Peyer's patch (tissue), 4 donors: ENCODE measurements around the gene CDH23. TPM values are rescaled to one million over a fixed set of nuclear protein-coding genes. Genes with fewer than 3 reads are reported as not detected.

Experiments
- DNase-seq, 3 donors: peaks; one replicate each; pipeline ENCODE4 v3.0.0-alpha.2; 2017 to 2019
- H3K27ac ChIP-seq, 4 donors: fragments of 200-600 bp; sonication (generic); one replicate each; pipeline ENCODE4 v1.5.1; 2016 to 2019
- H3K27me3 ChIP-seq, 2 donors: fragments of 200-600 bp; sonication (generic); one replicate each; pipeline ENCODE4 v1.5.1; 2019
- H3K36me3 ChIP-seq, 3 donors: fragments of 200-600 bp; sonication (generic); one replicate each; pipeline ENCODE4 v1.5.1; 2016 to 2019
- H3K4me1 ChIP-seq, 4 donors: fragments of 200-600 bp; sonication (generic); one replicate each; pipeline ENCODE4 v1.5.1; 2016 to 2019
- H3K4me3 ChIP-seq, 4 donors: fragments of 200-600 bp; sonication (generic); 1 replicate in 3 of 4; 2 replicates in 1 of 4; pipeline ENCODE4 v1.5.1; 2016 to 2019; ENCODE audit warnings: mild to moderate bottlenecking in 1 of 4
- H3K9me3 ChIP-seq, 4 donors: fragments of 200-600 bp; sonication (generic); one replicate each; pipeline ENCODE4 v1.5.1; 2016 to 2019; ENCODE audit warnings: mild to moderate bottlenecking in 1 of 4
- CTCF ChIP-seq, 6 experiments: fragments of 450-650 bp in 4 of 6; fragments of 200-600 bp in 2 of 6; sonication (generic) in 1 of 6; IDR thresholded peaks; one replicate each; pipeline ENCODE4 v1.5.1; 2017 to 2019; ENCODE audit warnings: antibody characterized with exemption in 6 of 6, mild to moderate bottlenecking in 3 of 6, moderate library complexity in 1 of 6
- POLR2A ChIP-seq, 2 donors: fragments of 450-650 bp; IDR thresholded peaks; one replicate each; pipeline ENCODE4 v1.5.1; 2017; ENCODE audit warnings: antibody characterized with exemption in 2 of 2, mild to moderate bottlenecking in 2 of 2, moderate library complexity in 2 of 2
- total RNA-seq, 4 donors: library from RNA; depleted of rRNA; stranded (reverse); fragments of >200 nt; gene quantifications; one replicate each; pipeline ENCODE4 v1.1.0, GENCODE V29; 2016

The CDH23 gene
- total RNA-seq, 4 donors from 2014 or later = 3.2 to 9.9 (median 5.4) TPM

- Histone ChIP-seq H3K27ac (peak overlapping the region; percentile 81 to 93 (median 88)), H3K36me3 (peaks cover 0 to 31% (median 3%) of the 10 kb centered on the region in 3 donors), H3K9me3 (no peaks in the 10 kb centered on the region), H3K4me1 (peaks cover 37 to 92% (median 87%) of the 10 kb centered on the region in 4 donors), H3K27me3 (no peaks in the 10 kb centered on the region), H3K4me3 (no peak overlapping the region)
- DNase-seq = no peak
- TF ChIP-seq CTCF (IDR thresholded peaks at IDR 0.05) (no peak), POLR2A (IDR thresholded peaks at IDR 0.05) (no peak)
Observed at GRCh38 chr10:71751515-71752224, 354.9 kb downstream of the CDH23 start.

DNA sequence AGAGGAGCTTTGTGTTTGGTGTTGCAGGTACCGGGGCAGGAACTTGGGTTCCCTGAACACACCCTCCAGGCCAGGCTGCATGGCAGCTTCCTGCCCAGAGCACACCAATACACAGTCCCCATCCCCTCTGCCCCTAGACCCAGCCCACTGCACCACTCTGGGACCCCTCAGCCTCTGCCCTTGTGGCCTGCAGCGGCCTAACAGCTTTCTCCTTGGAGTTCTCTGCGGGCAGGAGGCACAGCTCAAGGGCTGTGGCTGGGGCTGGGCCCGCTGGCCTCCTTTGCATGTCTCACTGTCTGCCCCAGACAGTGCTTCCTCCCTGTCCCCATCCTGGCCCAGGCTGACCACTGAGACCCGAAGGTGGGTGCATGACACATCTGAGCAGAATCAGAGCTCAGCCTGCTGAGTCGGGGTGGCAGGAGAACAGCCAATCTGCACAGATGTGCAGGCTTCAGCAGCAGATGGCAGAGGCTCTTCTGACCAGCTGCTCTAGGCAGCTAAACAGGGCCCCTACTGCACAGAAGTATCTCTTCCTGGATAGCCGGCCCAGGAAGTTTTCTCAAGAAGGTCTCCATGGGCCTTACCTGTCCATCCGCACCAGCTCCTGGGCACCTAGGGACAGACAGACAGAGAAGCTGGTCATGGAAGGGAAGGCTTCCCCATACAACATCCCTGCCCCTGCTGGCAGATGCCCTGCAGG is 355.8 kb downstream of the CDH23 start:
- Histone ChIP-seq H3K9me3 (no peaks in the 10 kb centered on the region), H3K4me3 (no peak overlapping the region), H3K4me1 (peaks cover 29 to 92% (median 82%) of the 10 kb centered on the region in 4 donors), H3K36me3 (peaks cover 0 to 31% (median 3%) of the 10 kb centered on the region in 3 donors), H3K27ac (peak overlapping the region; percentile 81 to 93 (median 88)), H3K27me3 (no peaks in the 10 kb centered on the region)
- TF ChIP-seq POLR2A (IDR thresholded peaks at IDR 0.05) = no peak
- TF ChIP-seq CTCF (IDR thresholded peaks at IDR 0.05) = no peak
- peak in 2 of 3 donors; percentile 59 to 83 for DNase-seq

GRCh38 chr10:71753091-71753959 is 356.6 kb downstream of the CDH23 start:
- no peaks in the 10 kb centered on the region for H3K27me3 ChIP-seq
- H3K36me3 ChIP-seq = peaks cover 0 to 34% (median 3%) of the 10 kb centered on the region in 3 donors
- H3K4me3 ChIP-seq = no peak overlapping the region
- peaks cover 22 to 92% (median 75%) of the 10 kb centered on the region in 4 donors for H3K4me1 ChIP-seq
- peak overlapping the region; percentile 81 to 93 (median 88) for H3K27ac ChIP-seq
- peak in 2 of 3 donors; percentile 84 for DNase-seq
- TF ChIP-seq POLR2A (IDR thresholded peaks at IDR 0.05) (no peak), CTCF (IDR thresholded peaks at IDR 0.05) (no peak)
- H3K9me3 ChIP-seq = no peaks in the 10 kb centered on the region

- peaks cover 0 to 41% (median 3%) of the 10 kb centered on the region in 3 donors for H3K36me3 ChIP-seq
- H3K27ac ChIP-seq = peak overlapping the region; percentile 81 to 93 (median 88)
- TF ChIP-seq POLR2A (IDR thresholded peaks at IDR 0.05) = no peak
- TF ChIP-seq CTCF (IDR thresholded peaks at IDR 0.05) = no peak
- DNase-seq = no peak
- peaks cover 15 to 87% (median 68%) of the 10 kb centered on the region in 4 donors for H3K4me1 ChIP-seq
- H3K9me3 ChIP-seq = no peaks in the 10 kb centered on the region
- no peak overlapping the region for H3K4me3 ChIP-seq
- no peaks in the 10 kb centered on the region for H3K27me3 ChIP-seq
Observed at GRCh38 chr10:71753960-71754505, 357.3 kb downstream of the CDH23 start.

DNA sequence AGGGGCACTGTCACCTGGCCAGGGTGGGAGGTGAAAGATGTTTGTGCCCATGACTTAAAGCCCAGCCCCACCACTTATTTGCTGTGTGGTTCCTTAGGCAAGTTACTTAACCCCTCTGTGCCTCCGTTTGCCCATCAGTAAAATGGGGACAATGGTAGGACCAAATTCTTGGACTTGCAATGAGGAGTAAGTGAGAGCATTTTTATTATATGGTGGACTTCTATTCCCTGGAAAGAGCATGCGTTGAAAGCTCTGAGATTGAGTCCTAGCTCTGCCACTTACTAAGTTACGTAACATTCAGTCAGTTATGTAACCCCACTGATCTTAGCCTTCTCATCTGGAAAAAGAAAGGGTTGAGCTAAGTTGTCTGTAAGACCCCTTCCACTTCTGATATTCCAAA is 357.8 kb downstream of the CDH23 start:
- H3K36me3 ChIP-seq = peaks cover 0 to 46% (median 3%) of the 10 kb centered on the region in 3 donors
- TF ChIP-seq CTCF (IDR thresholded peaks at IDR 0.05) (no peak), POLR2A (IDR thresholded peaks at IDR 0.05) (no peak)
- H3K27ac ChIP-seq = peak overlapping the region; percentile 81 to 93 (median 88)
- no peak overlapping the region for H3K4me3 ChIP-seq
- H3K9me3 ChIP-seq = no peaks in the 10 kb centered on the region
- H3K4me1 ChIP-seq = peaks cover 9 to 82% (median 63%) of the 10 kb centered on the region in 4 donors
- H3K27me3 ChIP-seq = no peaks in the 10 kb centered on the region
- DNase-seq = no peak
